ENCODE measurements around the gene PTTG1IP. TPM values are rescaled to one million over a fixed set of nuclear protein-coding genes. Genes with fewer than 3 reads are reported as not detected.
"Not testable (repeated sequence)": the region's sequence is repeated elsewhere in the genome, so short reads cannot be mapped to it uniquely, and the experiment has no call there.

The PTTG1IP gene
- total RNA-seq, 3 donors from 2014 or later (not counting 1 experiment from before 2014, with no cell fraction given): 96.8 to 144 (median 126) TPM

GRCh38 chr21:44834951-44835646, 38.4 kb downstream of the PTTG1IP start:
- no peaks in the 10 kb centered on the region for H3K9me3 ChIP-seq (ENCODE audit: control insufficient read depth, insufficient read depth, low read length)
- H3K27me3 Mint-ChIP-seq (ENCODE audit: low read depth in 2 of 2): peaks cover 0 to 3% of the 10 kb centered on the region in 2 donors
- H3K4me1 ChIP-seq (ENCODE audit: control insufficient read depth, insufficient read depth, low read length): peaks cover 3% of the 10 kb centered on the region
- peaks cover under 1 to 13% of the 10 kb centered on the region in 2 donors for H3K4me1 Mint-ChIP-seq
- no peak overlapping the region for H3K4me3 Mint-ChIP-seq
- TF ChIP-seq, protein P1, sequence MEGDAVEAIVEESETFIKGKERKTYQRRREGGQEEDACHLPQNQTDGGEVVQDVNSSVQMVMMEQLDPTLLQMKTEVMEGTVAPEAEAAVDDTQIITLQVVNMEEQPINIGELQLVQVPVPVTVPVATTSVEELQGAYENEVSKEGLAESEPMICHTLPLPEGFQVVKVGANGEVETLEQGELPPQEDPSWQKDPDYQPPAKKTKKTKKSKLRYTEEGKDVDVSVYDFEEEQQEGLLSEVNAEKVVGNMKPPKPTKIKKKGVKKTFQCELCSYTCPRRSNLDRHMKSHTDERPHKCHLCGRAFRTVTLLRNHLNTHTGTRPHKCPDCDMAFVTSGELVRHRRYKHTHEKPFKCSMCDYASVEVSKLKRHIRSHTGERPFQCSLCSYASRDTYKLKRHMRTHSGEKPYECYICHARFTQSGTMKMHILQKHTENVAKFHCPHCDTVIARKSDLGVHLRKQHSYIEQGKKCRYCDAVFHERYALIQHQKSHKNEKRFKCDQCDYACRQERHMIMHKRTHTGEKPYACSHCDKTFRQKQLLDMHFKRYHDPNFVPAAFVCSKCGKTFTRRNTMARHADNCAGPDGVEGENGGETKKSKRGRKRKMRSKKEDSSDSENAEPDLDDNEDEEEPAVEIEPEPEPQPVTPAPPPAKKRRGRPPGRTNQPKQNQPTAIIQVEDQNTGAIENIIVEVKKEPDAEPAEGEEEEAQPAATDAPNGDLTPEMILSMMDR (IDR thresholded peaks at IDR 0.05): no peak
- no peaks in the 10 kb centered on the region for H3K36me3 Mint-ChIP-seq
- intact Hi-C loops (cut with micrococcal nuclease): no loop called here
- DNase-seq: no peak
- no peaks in the 10 kb centered on the region for H3K27me3 ChIP-seq (ENCODE audit: control insufficient read depth, insufficient read depth, low read length)
- 90% methylated on average over 29 of the region's 29 CpGs for WGBS (ENCODE audit: insufficient coverage)
- no peak overlapping the region for H3K27ac Mint-ChIP-seq
- H3K36me3 ChIP-seq (ENCODE audit: control insufficient read depth, insufficient read depth, low read length): no peaks in the 10 kb centered on the region
- H3K27ac ChIP-seq (ENCODE audit: low read length): no peak overlapping the region
- H3K9me3 Mint-ChIP-seq: no peaks in the 10 kb centered on the region
- H3K4me3 ChIP-seq (ENCODE audit: low read length): no peak overlapping the region
- no peak for ATAC-seq

DNA sequence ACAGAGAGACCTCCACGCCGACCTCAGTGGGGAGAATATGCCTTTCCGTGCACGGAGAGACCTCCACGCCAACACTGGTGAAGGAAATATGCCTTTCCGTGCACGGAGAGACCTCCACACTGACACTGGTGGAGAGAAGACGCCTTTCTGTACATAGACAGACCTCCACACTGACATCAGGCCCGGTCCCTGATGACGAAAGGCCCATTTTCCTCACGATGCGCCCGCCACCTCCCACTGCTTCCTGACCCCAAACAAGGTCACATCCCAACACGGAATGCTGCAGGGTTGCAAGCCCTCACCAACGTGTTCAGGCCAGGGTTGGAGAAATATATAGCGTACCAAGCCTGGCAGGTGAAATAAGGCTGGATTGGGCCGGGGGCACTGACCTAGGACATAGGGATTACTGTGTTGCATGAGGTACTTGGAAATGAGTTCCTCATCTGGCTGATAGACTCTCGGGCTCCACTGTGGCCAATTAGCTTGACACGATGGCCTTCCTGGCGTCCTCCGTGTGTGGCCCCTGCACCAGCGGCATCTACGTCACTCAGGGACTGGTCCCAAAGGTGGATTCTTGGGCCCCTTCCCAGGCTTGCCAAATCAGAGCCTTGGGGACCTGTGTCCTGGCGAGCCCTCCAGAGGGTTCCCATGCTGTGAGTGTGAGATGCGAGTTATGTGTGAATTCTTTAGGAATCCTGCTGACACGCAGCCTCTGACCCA, 39.1 kb downstream of the PTTG1IP start:
- TF ChIP-seq, protein P1 (IDR thresholded peaks at IDR 0.05): no peak
- intact Hi-C loops (cut with micrococcal nuclease): no loop called here
- 86% methylated on average over 26 of the region's 26 CpGs for WGBS (ENCODE audit: insufficient coverage)
- Histone ChIP-seq H3K27me3 (ENCODE audit: control insufficient read depth, insufficient read depth, low read length) (no peaks in the 10 kb centered on the region), H3K4me3 (ENCODE audit: low read length) (no peak overlapping the region), H3K4me1 (ENCODE audit: control insufficient read depth, insufficient read depth, low read length) (peaks cover 7% of the 10 kb centered on the region), H3K27ac (ENCODE audit: low read length) (no peak overlapping the region), H3K9me3 (ENCODE audit: control insufficient read depth, insufficient read depth, low read length) (no peaks in the 10 kb centered on the region), H3K36me3 (ENCODE audit: control insufficient read depth, insufficient read depth, low read length) (no peaks in the 10 kb centered on the region)
- H3K27ac Mint-ChIP-seq: no peak overlapping the region
- H3K27me3 Mint-ChIP-seq (ENCODE audit: low read depth in 2 of 2): peaks cover 0 to 3% of the 10 kb centered on the region in 2 donors
- DNase-seq: no peak
- peaks cover 8 to 20% of the 10 kb centered on the region in 2 donors for H3K4me1 Mint-ChIP-seq
- ATAC-seq: no peak
- no peaks in the 10 kb centered on the region for H3K36me3 Mint-ChIP-seq
- H3K4me3 Mint-ChIP-seq: no peak overlapping the region
- H3K9me3 Mint-ChIP-seq: no peaks in the 10 kb centered on the region

DNA sequence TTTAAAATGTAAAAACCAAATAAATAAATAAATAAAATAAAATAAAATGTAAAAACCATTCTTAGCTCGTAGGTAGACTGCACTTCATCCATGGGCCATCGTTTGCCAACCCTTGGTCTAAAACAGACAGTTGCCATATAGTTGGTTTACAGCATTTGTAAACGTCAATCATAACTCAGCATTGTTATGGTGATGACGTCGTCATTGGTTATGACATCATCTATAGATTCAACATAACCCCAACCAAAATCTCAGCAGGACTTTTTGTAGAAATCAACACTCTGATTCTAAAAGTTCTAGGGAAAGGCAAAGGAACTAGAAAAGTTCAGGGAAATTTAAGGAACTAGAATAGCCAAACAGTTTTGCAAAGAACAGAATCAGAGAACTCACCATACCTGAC, 39.8 kb downstream of the PTTG1IP start:
- peaks cover 0 to 3% of the 10 kb centered on the region in 2 donors for H3K27me3 Mint-ChIP-seq (ENCODE audit: low read depth in 2 of 2)
- no peak for ATAC-seq
- no peaks in the 10 kb centered on the region for H3K36me3 ChIP-seq (ENCODE audit: control insufficient read depth, insufficient read depth, low read length)
- intact Hi-C loops (cut with micrococcal nuclease): no loop called here
- no peaks in the 10 kb centered on the region for H3K9me3 Mint-ChIP-seq
- no peak overlapping the region for H3K27ac ChIP-seq (ENCODE audit: low read length)
- no peaks in the 10 kb centered on the region for H3K27me3 ChIP-seq (ENCODE audit: control insufficient read depth, insufficient read depth, low read length)
- H3K36me3 Mint-ChIP-seq: no peaks in the 10 kb centered on the region
- no peak overlapping the region for H3K4me3 ChIP-seq (ENCODE audit: low read length)
- no peak for DNase-seq
- H3K4me1 ChIP-seq (ENCODE audit: control insufficient read depth, insufficient read depth, low read length): peaks cover 12% of the 10 kb centered on the region
- WGBS (ENCODE audit: insufficient coverage): 92% methylated on average over 5 of the region's 5 CpGs
- no peaks in the 10 kb centered on the region for H3K9me3 ChIP-seq (ENCODE audit: control insufficient read depth, insufficient read depth, low read length)
- no peak overlapping the region for H3K27ac Mint-ChIP-seq
- H3K4me3 Mint-ChIP-seq: no peak overlapping the region
- peaks cover 11 to 28% of the 10 kb centered on the region in 2 donors for H3K4me1 Mint-ChIP-seq
- TF ChIP-seq, protein P1 (IDR thresholded peaks at IDR 0.05): no peak

- intact Hi-C loops (cut with micrococcal nuclease); H3K9me3 Mint-ChIP-seq; ATAC-seq; H3K27me3 Mint-ChIP-seq (ENCODE audit: low read depth in 2 of 2); H3K27ac Mint-ChIP-seq; H3K27me3 ChIP-seq (ENCODE audit: control insufficient read depth, insufficient read depth, low read length); H3K27ac ChIP-seq (ENCODE audit: low read length); H3K9me3 ChIP-seq (ENCODE audit: control insufficient read depth, insufficient read depth, low read length); H3K36me3 Mint-ChIP-seq; H3K36me3 ChIP-seq (ENCODE audit: control insufficient read depth, insufficient read depth, low read length); DNase-seq; H3K4me3 ChIP-seq (ENCODE audit: low read length); H3K4me3 Mint-ChIP-seq: not testable (repeated sequence)
- 94% methylated on average over 23 of the region's 23 CpGs for WGBS (ENCODE audit: insufficient coverage)
- H3K4me1 Mint-ChIP-seq: peaks cover 17 to 37% of the 10 kb centered on the region in 2 donors
- peaks cover 12% of the 10 kb centered on the region for H3K4me1 ChIP-seq (ENCODE audit: control insufficient read depth, insufficient read depth, low read length)
Observed at GRCh38 chr21:44832516-44833255, 40.8 kb downstream of the PTTG1IP start.

Data from natural killer cell (primary cell).